ENCODE results near the gene ABLIM1. TPM values are rescaled to one million over a fixed set of nuclear protein-coding genes. Genes with fewer than 3 reads are reported as not detected.

Gene ABLIM1
- total RNA-seq, 1 experiment from 2014 or later = 1.5 TPM

DNA sequence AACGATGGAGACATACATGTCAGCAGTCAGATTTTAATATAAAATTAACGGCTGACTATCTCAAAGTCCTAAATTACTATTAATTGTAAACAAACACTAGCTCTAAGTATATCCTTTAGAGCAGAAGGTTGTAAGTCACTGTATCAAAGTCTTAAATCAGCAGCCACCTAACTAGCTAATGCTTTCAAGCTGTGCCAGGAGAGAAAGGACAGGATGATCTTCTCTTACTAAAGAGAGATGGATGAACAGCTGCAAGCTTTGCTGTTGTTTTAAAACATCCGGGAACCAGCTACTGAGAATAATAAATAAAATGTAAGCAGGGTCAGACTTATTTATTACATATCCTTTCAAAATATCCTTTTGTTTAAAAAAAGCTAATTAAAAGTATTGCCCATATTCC is 24.0 kb upstream of the ABLIM1 start:
- in situ Hi-C loops (cut with HindIII; ENCODE audit: low sequenced_read_pairs) = no loop called here

DNA sequence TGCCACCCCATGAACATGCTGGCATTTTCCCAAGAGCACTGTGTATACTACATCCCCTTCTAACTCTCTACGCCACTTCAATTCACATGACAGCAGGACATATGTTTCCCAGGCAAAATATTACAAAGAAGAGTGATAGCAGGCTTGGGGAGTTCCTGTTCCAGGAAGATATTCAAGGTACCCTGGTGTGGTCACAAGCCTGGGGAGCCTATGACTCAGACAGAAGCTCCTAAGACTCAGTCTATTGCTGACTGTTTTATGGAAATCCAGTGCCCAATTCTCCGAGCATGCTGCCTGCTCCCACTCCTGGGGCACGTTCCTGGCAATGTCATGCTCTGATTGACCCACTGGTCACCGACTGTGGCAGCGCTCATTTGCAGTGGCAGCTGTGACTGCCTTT is 23.5 kb upstream of the ABLIM1 start:
- peak; percentile 64 for DNase-seq (ENCODE audit: low spot score)
- in situ Hi-C loops (cut with HindIII; ENCODE audit: low sequenced_read_pairs) = no loop called here

More for the DNA sequence above, 24.0 kb upstream of the ABLIM1 start:
- no peak for DNase-seq (ENCODE audit: low spot score)

DNA sequence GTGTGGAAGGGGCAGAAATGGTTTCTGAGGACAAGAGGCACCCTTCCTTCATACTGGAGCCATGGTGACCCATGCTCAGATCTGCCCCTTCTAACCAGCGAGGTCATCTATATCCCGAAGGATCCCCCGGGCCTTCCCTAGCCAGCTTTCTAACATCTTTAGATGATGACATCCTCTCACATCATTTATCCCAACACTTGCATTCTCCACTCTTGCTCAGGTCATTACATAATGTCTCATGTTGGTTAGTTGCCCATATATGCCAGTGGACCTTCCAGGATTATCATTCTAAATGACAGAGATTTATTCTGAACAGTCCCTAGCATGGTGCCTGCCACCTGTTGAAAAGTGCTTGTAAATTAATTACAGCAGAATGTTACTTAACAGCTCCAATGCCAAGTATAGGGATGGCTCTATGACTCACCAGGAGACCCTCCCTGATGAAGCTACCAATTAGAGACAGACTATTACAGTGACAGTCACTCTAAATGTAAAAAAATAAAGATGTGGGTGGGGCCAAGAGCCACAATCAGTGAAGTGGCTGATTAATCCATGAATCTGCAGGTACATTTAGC is 22.6 kb upstream of the ABLIM1 start:
- DNase-seq (ENCODE audit: low spot score) = no peak
- in situ Hi-C loops (cut with HindIII; ENCODE audit: low sequenced_read_pairs) = no loop called here

DNA sequence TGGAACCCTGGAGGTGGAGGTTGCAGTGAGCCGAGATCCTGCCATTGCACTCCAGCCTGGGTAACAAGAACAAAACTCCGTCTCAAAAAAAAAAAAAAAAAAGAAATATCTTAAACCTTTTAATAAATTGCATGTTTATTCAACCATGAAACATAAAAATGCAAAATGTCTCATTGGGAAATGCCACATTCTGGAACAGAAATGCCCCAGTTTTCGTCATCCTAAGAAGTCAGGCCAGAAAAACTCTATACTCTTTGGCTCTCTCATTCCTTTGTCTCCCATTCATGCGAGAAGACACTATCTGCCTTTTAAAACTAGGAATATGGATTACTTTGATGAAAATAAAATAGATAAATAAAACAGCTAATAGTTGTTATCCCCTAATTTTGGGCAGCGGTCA is 21.5 kb upstream of the ABLIM1 start:
- in situ Hi-C loops (cut with HindIII; ENCODE audit: low sequenced_read_pairs) = no loop called here

DNA sequence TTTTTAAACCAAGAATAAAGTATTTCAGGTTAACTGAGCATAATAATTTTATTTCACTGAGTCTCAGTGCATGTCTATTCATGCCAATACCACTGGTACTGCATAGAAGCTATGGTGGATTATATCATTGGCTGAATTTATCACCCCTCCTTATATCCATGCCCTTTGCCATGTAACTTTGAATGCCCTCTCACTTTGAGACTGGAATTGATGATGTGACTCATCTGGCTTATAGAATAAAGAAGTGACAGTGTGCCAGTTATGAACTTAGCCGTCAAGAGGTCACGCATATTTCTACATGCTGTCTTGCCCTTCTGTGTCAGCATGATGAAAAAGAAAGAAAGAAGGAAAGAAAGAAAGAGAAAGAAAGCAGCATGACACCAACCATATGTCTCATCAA is 20.7 kb upstream of the ABLIM1 start:
- DNase-seq (ENCODE audit: low spot score) = no peak
- in situ Hi-C loops (cut with HindIII; ENCODE audit: low sequenced_read_pairs) = no loop called here

More for the DNA sequence above, 21.5 kb upstream of the ABLIM1 start:
- no peak for DNase-seq (ENCODE audit: low spot score)

DNA sequence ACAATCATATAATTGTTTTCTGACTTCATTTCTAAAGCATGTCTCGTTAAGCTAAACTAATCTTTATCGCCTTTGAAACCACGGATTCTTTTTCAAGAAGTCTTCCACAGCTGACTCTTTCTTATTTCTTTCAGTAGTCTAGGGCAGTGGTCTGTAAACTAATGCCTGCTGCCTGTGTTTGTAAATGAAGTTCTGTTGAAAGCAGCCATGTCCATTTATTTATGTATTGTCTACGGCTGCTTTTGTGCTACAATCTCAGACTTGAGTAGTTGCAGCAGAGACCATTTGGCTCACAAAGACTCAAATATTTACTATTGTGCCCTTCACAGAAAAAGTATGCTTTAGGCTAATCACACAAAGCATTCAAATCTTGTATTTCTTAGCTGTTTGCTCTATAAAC is 20.3 kb upstream of the ABLIM1 start:
- no peak for DNase-seq (ENCODE audit: low spot score)
- in situ Hi-C loops (cut with HindIII; ENCODE audit: low sequenced_read_pairs) = no loop called here

DNA sequence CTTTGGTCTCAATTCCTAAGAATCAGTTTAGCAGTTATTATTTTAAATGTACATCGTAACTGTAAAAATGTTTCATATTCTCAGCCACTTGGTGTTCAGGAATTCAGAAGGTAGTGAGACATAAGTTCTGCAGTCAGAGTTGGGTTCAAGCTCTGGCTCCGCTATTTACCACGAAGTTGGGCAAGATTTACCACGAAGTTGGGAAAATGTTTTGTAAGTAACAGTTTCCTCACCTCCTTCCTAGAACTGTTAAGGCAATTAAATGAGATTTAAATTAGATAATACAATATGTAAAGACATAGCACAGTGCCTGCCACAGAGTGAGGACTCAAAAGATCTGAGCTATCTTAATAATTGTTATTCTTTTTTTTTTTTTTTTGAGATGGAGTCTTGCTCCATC is 16.3 kb upstream of the ABLIM1 start:
- DNase-seq (ENCODE audit: low spot score) = no peak
- in situ Hi-C loops (cut with HindIII; ENCODE audit: low sequenced_read_pairs) = no loop called here

DNA sequence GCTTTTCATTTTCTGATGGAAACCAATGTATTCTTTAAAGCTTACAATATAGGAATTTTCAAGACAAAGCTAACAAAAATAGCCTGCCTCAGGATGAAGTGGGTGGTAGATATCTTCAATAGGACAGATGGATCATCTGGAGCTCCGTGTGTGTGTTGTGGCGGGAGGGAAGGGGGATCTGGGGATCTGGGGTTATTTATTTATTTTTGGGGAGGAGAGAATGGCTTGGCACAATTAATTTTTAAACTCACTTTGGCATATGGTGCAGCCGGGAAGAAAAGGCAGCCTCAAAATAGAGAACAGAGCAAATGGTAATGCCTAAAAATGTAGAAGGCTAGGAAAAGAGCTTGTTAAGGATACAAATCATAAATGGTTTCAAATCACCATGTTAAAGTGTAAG is 11.6 kb upstream of the ABLIM1 start:
- DNase-seq (ENCODE audit: low spot score) = peak; percentile 64
- in situ Hi-C loops (cut with HindIII; ENCODE audit: low sequenced_read_pairs) = no loop called here

DNA sequence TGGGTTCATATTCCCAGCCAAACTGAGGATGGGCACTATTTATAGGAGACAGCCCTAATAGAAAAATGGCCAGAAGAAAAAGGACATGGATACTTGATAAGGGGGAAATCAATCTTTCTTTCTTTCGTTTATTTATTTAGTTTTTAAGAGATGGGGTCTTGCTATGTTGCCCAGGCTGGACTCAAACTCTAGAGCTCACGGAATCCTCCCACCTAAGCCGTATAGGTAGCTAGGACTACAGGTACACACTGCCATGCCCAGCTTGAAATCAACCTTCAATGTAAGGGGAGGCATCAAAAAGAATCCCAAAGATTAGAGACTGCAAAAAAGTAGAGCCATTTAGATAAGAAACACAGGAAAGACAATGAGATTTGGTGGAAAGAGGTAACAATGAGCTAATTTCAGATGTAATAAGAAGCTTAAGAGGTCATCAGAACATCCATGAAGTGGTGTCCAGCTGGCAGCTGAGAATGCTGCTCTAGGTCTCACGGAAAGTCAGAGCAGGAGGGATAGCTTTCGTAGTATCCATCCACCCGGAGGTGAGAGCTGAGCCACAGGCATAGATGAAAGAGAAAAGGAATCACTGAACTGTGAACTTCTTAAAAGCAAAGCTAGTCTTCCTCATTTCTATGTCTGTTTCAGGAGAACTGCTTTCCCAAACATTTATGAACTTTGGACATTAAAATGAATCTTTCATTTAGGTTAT is 10.5 kb upstream of the ABLIM1 start:
- in situ Hi-C loops (cut with HindIII; ENCODE audit: low sequenced_read_pairs) = no loop called here
- peak; percentile 53 for DNase-seq (ENCODE audit: low spot score)

DNA sequence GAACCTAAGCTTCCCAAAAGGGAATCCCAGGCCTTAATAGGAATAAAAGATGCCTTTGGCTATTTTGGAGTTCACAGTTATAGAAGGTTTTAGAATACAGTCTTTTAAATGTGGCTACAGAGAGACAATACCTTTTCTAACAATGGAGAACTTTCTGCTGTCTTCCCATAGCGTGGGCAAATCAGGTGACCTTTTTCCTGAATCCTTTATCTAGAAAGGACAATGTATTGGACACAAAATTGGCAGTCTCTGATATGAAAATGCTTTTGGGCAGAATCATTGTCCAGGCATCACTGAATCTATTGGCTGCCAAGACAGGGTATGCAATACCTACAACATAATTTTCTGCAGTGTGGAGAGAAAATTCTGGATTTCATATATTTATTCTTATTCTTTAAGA is 7.8 kb upstream of the ABLIM1 start:
- in situ Hi-C loops (cut with HindIII; ENCODE audit: low sequenced_read_pairs) = no loop called here

DNA sequence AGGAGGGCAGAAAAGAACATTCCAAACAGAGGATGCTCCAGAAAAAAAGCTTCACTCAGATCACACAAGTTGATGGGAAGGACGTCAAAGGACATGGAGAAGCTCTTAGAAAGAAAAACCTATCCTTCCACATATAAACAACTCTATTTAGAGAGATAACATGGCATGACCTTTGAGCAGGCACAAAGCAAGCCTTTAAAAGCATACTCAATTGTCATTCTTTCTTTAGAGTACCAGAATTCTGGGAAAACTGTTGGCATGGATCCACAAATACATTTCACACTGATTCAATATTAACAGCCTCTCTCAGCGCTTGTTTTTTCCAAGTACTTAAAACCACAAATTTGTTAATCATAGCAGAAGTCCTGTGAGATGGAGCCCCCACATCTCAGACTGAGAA is 7.3 kb upstream of the ABLIM1 start:
- peak; percentile 52 for DNase-seq (ENCODE audit: low spot score)
- in situ Hi-C loops (cut with HindIII; ENCODE audit: low sequenced_read_pairs) = no loop called here

More for the DNA sequence above, 7.8 kb upstream of the ABLIM1 start:
- no peak for DNase-seq (ENCODE audit: low spot score)

DNA sequence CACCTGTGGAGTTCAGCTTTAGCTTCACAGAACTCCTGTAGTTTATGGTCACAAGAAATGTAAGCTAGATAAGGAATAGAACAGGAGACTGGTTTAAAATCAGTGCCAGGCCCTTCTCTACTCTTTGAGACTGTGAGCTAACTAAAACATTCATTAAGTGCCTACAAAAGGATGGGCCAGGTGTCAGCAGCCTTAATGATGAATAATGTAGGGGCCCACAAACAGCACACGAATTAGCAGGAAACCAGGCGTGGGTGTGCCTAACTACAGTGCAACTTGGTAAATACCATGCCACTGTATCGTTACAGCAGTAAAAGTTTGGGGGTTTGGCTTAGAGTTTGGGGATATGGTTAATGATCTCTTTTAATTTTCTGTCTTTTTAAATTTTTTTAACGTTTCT is 6.1 kb upstream of the ABLIM1 start:
- DNase-seq (ENCODE audit: low spot score) = no peak
- in situ Hi-C loops (cut with HindIII; ENCODE audit: low sequenced_read_pairs) = no loop called here

DNA sequence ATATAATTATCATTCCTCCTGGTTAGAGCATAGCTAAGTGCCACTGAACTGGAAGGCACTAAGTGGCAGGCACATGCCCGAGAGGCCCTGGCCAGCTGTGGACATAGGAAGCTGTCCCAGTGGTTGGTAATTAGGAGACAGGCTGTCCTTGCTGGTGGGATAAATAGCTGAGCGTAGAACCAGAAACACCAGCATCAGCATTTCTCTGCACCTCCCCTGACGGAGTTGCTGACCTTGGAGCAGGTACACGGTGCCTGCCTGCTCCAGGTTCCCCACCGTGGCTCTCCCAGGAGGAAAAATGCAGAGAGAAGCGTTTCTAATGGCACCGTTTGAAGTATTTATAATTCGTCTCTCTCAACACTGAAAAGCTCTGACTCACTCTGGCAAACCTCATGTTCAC is 5.6 kb upstream of the ABLIM1 start:
- DNase-seq (ENCODE audit: low spot score) = peak; percentile 52
- in situ Hi-C loops (cut with HindIII; ENCODE audit: low sequenced_read_pairs) = no loop called here

DNA sequence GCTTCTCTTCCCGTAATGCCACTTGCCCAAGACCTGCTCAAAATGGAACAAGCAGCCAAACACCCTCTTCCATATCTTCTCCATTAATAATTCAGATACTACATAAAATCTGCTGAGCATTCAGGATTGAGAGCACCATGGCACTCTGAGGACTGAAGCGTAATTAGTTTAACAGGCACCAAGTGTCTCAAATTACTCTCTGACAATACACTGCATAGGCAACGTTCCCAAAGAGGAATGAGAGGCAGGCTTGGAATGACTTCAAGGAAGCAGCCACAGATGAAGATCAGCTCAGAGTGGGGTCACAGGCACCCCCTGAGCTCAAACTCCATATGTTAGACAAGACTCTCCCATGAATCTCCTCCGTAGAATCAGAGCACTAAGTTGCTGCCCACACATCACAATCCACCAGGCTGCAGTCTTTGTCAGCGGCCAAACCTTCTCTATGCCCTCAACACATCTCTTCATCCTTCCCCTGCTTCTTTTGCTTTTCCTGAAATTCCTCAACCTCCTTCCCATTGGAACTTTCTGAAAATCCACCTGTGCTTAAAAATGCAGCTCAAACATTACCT is 4.7 kb upstream of the ABLIM1 start:
- DNase-seq (ENCODE audit: low spot score) = peak; percentile 69
- in situ Hi-C loops (cut with HindIII; ENCODE audit: low sequenced_read_pairs) = no loop called here

DNA sequence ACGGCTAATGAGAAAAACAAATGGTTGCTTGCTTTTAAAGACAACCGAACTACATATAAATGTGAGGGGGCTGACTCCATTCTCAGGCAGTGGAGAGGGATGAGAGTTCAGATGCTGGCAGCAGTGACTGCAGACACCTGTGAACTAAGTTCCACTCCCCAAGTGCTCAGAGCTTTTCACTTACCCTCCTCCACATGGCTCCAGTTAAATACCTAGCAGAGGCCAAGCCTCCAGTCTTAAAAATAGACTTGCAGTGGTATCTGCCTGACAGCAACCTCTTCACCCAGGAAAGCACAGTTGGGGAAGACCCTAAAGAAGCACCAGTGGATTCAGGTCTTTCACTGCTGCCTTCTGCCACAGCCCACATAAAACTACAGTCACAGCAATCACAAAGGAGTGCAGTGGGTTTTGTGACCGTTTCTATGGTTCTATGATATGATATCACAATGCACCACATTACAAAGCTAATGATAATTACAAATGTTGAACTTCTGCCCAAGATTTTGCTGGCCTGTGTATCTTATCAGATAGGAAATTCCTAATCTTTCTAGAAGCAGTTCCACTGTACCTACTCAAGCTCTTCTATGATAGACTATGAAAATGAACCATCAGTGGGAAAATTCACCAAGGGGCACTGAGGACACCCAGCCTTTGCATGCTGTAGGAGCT is 3.3 kb upstream of the ABLIM1 start:
- in situ Hi-C loops (cut with HindIII; ENCODE audit: low sequenced_read_pairs) = no loop called here
- DNase-seq (ENCODE audit: low spot score) = no peak

DNA sequence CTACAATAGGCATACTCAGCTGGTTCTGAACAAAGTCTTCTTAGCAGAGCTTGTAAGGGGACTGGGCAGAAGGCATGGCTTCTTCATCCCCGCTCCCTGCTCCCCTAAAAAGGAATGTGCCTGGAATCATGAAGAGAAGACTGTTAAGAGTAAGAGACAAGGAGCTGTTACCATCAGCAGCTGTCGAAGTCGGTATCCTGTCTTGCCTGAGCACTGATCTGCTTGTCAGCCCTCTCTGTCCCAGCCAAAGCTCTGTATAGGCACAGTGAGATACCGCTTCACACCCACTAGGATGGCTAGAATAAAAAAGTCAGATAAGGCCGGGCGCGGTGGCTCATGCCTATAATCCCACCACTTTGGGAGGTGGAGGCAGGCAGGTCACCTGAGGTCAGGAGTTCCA is 2.4 kb downstream of the ABLIM1 start:
- in situ Hi-C loops (cut with HindIII; ENCODE audit: low sequenced_read_pairs) = no loop called here
- DNase-seq (ENCODE audit: low spot score) = no peak

DNA sequence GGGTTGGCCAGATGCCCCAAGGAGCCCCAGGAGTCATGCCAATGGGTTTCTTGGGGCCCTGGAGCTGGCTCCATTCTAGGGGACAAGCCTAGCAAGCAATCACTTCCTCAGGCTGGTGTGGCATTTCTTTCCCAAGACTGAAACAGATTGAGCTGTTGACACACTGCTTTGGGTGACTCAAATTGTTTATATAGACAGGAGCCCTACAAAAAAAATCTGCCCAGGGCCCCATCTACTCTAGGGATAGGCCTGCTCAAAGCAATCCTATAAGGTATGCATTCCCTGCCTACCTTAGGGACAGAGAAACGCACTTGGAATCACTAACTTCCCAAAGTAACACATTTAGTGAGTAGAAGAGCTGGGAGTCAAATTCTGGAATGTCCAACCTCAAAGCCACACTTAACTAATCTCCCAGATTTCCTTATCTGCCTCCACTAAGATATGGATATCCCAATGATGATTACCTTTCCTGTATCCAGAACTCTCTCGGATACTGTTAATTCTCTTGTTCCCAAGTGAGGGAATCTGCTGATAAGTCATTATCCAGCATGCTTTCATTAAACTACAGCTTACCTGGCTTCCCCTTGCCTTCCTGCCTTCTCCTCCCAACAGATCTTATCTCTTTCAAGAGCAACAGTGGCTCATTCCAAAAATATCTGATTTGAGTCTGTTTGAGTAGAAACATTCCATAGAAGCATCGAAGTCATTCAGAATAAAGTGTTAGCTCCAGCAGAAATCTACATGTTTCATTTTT is 3.1 kb downstream of the ABLIM1 start:
- in situ Hi-C loops (cut with HindIII; ENCODE audit: low sequenced_read_pairs) = no loop called here
- DNase-seq (ENCODE audit: low spot score) = no peak

DNA sequence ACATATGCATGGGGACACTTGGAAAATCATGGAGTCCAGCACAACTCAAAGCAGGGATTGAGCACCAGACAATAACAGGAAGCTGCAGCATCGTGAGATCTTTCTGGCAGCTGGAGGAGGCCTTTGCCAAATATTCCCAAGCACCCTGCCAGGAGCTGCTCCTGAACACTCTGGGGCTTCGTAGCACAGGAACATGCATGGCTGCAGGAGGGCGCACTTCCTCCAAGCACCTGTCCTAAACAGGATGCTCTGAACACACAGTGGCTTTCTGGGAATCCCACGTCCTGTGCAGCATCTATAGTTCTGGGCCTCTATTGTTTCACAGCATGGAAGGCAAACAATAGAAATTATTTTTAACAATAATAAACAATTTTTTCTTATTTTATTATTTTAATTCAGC is 4.1 kb downstream of the ABLIM1 start:
- peak; percentile 75 for DNase-seq (ENCODE audit: low spot score)
- in situ Hi-C loops (cut with HindIII; ENCODE audit: low sequenced_read_pairs) = no loop called here

DNA sequence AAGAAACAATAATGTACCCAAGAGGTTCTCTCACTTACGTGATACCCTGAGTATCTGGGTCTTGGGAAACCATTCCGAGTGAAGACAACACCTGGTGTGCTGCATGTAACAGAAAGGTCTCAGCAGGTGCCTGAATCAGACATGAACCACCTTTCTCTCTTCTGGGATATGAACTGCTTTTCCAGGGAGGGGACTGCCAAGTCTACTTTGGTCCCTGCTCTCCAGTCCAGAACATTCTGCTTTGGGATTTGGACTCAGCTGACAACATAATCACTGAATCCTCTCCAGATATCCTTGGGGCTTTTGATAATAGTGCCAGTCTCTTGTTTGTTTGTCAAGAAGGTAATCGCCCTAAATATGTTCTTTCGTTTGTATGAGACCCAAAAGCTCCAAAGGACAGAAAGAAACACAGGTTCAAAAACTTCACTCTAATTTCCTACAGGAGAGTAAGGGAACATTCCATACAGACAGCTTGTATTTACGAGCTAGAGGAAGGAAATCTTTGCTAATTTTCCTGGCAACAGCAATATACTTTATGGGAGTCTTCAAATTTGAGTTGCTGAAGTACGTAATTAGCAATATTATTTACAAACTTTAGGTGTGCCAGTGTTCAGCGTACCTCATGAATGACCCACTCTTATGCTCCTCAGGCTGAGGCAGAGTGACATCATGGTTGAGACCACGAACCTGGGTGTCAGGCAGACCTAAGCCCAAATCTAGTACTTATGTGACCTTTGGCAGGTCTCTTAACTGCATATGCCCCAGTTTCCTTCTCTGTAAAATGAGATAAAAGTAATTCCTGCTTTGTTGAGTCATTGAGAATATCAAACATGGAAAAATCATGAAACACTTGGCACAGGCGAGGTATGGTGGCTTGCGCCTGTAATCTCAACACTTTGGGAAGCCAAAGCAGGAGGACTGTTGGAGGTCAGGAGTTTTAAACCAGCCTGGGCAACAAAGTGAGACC is 5.4 kb downstream of the ABLIM1 start:
- DNase-seq (ENCODE audit: low spot score) = peak; percentile 85
- in situ Hi-C loops (cut with HindIII; ENCODE audit: low sequenced_read_pairs) = no loop called here
